Lung (tissue), 12 donors: Measurements from ENCODE around the gene SMCP. TPM values are rescaled to one million over a fixed set of nuclear protein-coding genes. Genes with fewer than 3 reads are reported as not detected.

Experiments used
- ATAC-seq: fragments of 200-7000 bp; cut with Tn5 transposase; one replicate; pipeline ENCODE4 v1.9.1; 2020; ENCODE audit warnings: moderate number of reproducible peaks; ENCODE audit not compliant: insufficient read depth, low FRiP score
- DNase-seq, 3 donors: peaks; one replicate each; pipeline ENCODE4 v3.0.0-alpha.2; 2013 to 2017
- H3K27ac ChIP-seq, 2 donors: one replicate each; pipeline ENCODE4 v1.5.1; 2013; ENCODE audit warnings: mild to moderate bottlenecking in 2 of 2, moderate library complexity in 2 of 2, control low read depth in 1 of 2, inconsistent platforms in 1 of 2, low read depth in 1 of 2, low read length in 1 of 2
- H3K27me3 ChIP-seq, 3 donors: one replicate each; pipeline ENCODE4 v1.5.1; 2013; ENCODE audit warnings: low read length in 2 of 3; ENCODE audit not compliant: control insufficient read depth in 3 of 3, insufficient read depth in 3 of 3
- H3K36me3 ChIP-seq, 4 donors: one replicate each; pipeline ENCODE4 v1.5.1; 2013; ENCODE audit warnings: low read length in 4 of 4, mild to moderate bottlenecking in 1 of 4, moderate library complexity in 1 of 4; ENCODE audit not compliant: control insufficient read depth in 4 of 4, insufficient read depth in 4 of 4
- H3K4me1 ChIP-seq, 5 donors: one replicate each; pipeline ENCODE4 v1.5.1; 2013; ENCODE audit warnings: low read length in 5 of 5, mild to moderate bottlenecking in 2 of 5, moderate library complexity in 1 of 5; ENCODE audit not compliant: control insufficient read depth in 5 of 5, insufficient read depth in 5 of 5
- H3K4me3 ChIP-seq: one replicate; pipeline ENCODE4 v1.5.1; 2013; ENCODE audit warnings: mild to moderate bottlenecking, control low read depth, moderate library complexity
- H3K9ac ChIP-seq, 2 donors: one replicate each; pipeline ENCODE4 v1.5.1; 2013; ENCODE audit warnings: low read length in 2 of 2, control low read depth in 1 of 2; ENCODE audit not compliant: insufficient read depth in 1 of 2
- H3K9me3 ChIP-seq, 4 donors: one replicate each; pipeline ENCODE4 v1.5.1; 2013; ENCODE audit warnings: low read length in 3 of 4, mild to moderate bottlenecking in 1 of 4, moderate library complexity in 1 of 4; ENCODE audit not compliant: control insufficient read depth in 4 of 4, insufficient read depth in 3 of 4
- CTCF ChIP-seq: IDR thresholded peaks from 2 replicates; pipeline ENCODE4 v1.5.1; 2012; ENCODE audit warnings: mild to moderate bottlenecking; ENCODE audit errors: control extremely low read depth, extremely low read depth
- WGBS, 2 donors: extraction: QIAGEN DNeasy Blood & Tissue Kit; methylation state at CpG; one replicate each; pipeline ENCODE4 v1.1.7; 2013; 5-methylcytosine and 5-hydroxymethylcytosine counted together
- polyA plus RNA-seq, 2 donors: library from polyadenylated mRNA; stranded (reverse); fragments of 200-250 nt; gene quantifications; one replicate each; pipeline ENCODE4 v1.2.1, GENCODE V29; 2013
- total RNA-seq, 2 donors: library from RNA; depleted of rRNA in 1 of 2; stranded (reverse); fragments of >200 nt in 1 of 2; gene quantifications; one replicate each; pipeline ENCODE4 v1.2.1, GENCODE V29; 2014 to 2021
- donor health status: control.
- donor health status: control.
- donor health status: Bipolar disorder and iron deficiency.
- donor health status: healthy.
- donor health status: DM: yes; HTN: yes; CAD: no.

The SMCP gene
- total and polyA plus RNA-seq, 4 donors, result not detected

- Histone ChIP-seq H3K9ac (no peak overlapping the region), H3K4me1 (no peaks in the 10 kb centered on the region), H3K4me3 (no peak overlapping the region), H3K9me3 (peaks cover 0 to 3% (median 0%) of the 10 kb centered on the region in 4 donors), H3K36me3 (no peaks in the 10 kb centered on the region), H3K27ac (no peak overlapping the region), H3K27me3 (peaks cover 0 to 3% (median 0%) of the 10 kb centered on the region in 3 donors)
- DNase-seq (no peak), ATAC-seq (no peak)
- 55 to 63% methylated on average over 2 of the region's 2 CpGs for WGBS, 2 donors
- no peak for TF ChIP-seq CTCF
Observed at GRCh38 chr1:152855661-152856060, 22.5 kb upstream of the SMCP start.

GRCh38 chr1:152858062-152858461 is 20.1 kb upstream of the SMCP start:
- H3K27me3 ChIP-seq, result peaks cover 0 to 3% (median 0%) of the 10 kb centered on the region in 3 donors
- no peaks in the 10 kb centered on the region for H3K4me1 ChIP-seq
- H3K9me3 ChIP-seq, result peaks cover 0 to 3% (median 0%) of the 10 kb centered on the region in 4 donors
- TF ChIP-seq CTCF, result no peak
- H3K9ac ChIP-seq, result no peak overlapping the region
- no peaks in the 10 kb centered on the region for H3K36me3 ChIP-seq
- DNase-seq (no peak), ATAC-seq (no peak)
- H3K27ac ChIP-seq, result no peak overlapping the region
- no peak overlapping the region for H3K4me3 ChIP-seq
- WGBS, 2 donors, result 58 to 88% methylated on average over 1 of the region's 1 CpG

- DNase-seq (no peak), ATAC-seq (no peak)
- no peak within 1 kb of the TSS for H3K27ac ChIP-seq
- H3K27me3 ChIP-seq, result peaks cover 0 to 3% (median 0%) of the 10 kb centered on the region in 3 donors
- H3K9me3 ChIP-seq, result peaks cover 0 to 3% (median 0%) of the 10 kb centered on the region in 4 donors
- WGBS, 2 donors, result 85 to 93% methylated on average over 3 of the region's 3 CpGs
- no peak within 1 kb of the TSS for H3K4me3 ChIP-seq
- TF ChIP-seq CTCF, result no peak
- H3K36me3 ChIP-seq, result no peaks in the 10 kb centered on the region
- no peak within 1 kb of the TSS for H3K9ac ChIP-seq
- H3K4me1 ChIP-seq, result peaks cover 0 to 2% (median 0%) of the 10 kb centered on the region in 5 donors
Observed at GRCh38 chr1:152859696-152860095, 18.4 kb upstream of the SMCP start, which contains the start of gene LCE7A. TSS of gene LCE7A (plus strand) at chr1:152859996. CDS start at chr1:152860698, 702 bp downstream.

GRCh38 chr1:152860129-152860528 is 18.0 kb upstream of the SMCP start:
- no peak for TF ChIP-seq CTCF
- Histone ChIP-seq H3K4me3 (no peak overlapping the region), H3K27me3 (peaks cover 0 to 3% (median 0%) of the 10 kb centered on the region in 3 donors), H3K9me3 (peaks cover 0 to 3% (median 0%) of the 10 kb centered on the region in 4 donors), H3K4me1 (peaks cover 0 to 2% (median 0%) of the 10 kb centered on the region in 5 donors), H3K36me3 (no peaks in the 10 kb centered on the region), H3K27ac (no peak overlapping the region), H3K9ac (no peak overlapping the region)
- 75 to 76% methylated on average over 3 of the region's 3 CpGs for WGBS, 2 donors
- no peak for ATAC-seq
- DNase-seq, result no peak
